ENCODE data around the gene ANKRD40CL.

- TF ChIP-seq, protein P1, sequence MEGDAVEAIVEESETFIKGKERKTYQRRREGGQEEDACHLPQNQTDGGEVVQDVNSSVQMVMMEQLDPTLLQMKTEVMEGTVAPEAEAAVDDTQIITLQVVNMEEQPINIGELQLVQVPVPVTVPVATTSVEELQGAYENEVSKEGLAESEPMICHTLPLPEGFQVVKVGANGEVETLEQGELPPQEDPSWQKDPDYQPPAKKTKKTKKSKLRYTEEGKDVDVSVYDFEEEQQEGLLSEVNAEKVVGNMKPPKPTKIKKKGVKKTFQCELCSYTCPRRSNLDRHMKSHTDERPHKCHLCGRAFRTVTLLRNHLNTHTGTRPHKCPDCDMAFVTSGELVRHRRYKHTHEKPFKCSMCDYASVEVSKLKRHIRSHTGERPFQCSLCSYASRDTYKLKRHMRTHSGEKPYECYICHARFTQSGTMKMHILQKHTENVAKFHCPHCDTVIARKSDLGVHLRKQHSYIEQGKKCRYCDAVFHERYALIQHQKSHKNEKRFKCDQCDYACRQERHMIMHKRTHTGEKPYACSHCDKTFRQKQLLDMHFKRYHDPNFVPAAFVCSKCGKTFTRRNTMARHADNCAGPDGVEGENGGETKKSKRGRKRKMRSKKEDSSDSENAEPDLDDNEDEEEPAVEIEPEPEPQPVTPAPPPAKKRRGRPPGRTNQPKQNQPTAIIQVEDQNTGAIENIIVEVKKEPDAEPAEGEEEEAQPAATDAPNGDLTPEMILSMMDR (IDR thresholded peaks at IDR 0.05), result no peak
- TF ChIP-seq EP300 (IDR thresholded peaks at IDR 0.05), result no peak
Measured at GRCh38 chr17:50767446-50767845, at the start of gene ANKRD40CL.

Measured in tibial nerve (tissue), 4 donors.